ENCODE measurements around the gene SLC45A1.

Gene SLC45A1

DNA sequence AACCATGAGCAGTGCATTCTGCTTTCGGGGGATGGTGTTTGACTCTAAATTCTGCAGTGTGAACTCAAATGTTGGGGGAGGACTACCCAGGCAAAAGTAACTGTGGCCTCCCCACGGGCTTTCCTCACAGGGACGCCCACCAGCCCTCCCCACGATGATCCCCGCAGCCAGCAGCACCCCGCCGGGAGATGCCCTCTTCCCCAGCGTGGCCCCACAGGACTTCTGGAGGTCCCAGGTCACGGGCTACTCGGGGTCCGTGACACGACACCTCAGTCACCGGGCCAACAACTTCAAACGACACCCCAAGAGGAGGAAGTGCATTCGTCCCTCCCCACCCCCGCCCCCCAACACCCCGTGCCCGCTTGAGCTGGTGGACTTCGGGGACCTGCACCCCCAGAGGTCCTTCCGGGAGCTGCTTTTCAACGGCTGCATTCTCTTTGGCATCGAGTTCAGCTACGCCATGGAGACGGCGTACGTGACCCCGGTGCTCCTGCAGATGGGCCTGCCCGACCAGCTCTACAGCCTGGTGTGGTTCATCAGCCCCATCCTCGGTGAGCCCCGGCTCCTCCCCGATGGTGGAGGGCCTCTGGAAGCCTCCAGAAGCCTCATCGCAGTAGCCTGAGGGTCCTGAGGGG is 6.4 kb downstream of the SLC45A1 start:
- no peak for TF ChIP-seq FOXP2 (optimal IDR thresholded peaks at IDR 0.05; ENCODE audit: borderline replicate concordance, extremely low read depth, extremely low read length, insufficient read depth)
- no peak for TF ChIP-seq REST (IDR thresholded peaks at IDR 0.05; ENCODE audit: insufficient read depth in 1 of 2, low read depth in 2 of 2, low read length in 2 of 2)
- TF ChIP-seq TAF1 (IDR thresholded peaks at IDR 0.05; ENCODE audit: borderline replicate concordance, insufficient read depth, low read length) = no peak
- no peak for TF ChIP-seq POLR2AphosphoS5 (IDR thresholded peaks at IDR 0.05; ENCODE audit: low read depth, low read length)
- TF ChIP-seq SIN3A (IDR thresholded peaks at IDR 0.05; ENCODE audit: borderline replicate concordance, insufficient read depth, low read length) = no peak

- TF ChIP-seq FOXP2 (optimal IDR thresholded peaks at IDR 0.05; ENCODE audit: borderline replicate concordance, extremely low read depth, extremely low read length, insufficient read depth) (no peak), POLR2AphosphoS5 (IDR thresholded peaks at IDR 0.05; ENCODE audit: low read depth, low read length) (no peak), TAF1 (IDR thresholded peaks at IDR 0.05; ENCODE audit: borderline replicate concordance, insufficient read depth, low read length) (no peak), REST (IDR thresholded peaks at IDR 0.05; ENCODE audit: insufficient read depth in 1 of 2, low read depth in 2 of 2, low read length in 2 of 2) (no peak), SIN3A (IDR thresholded peaks at IDR 0.05; ENCODE audit: borderline replicate concordance, insufficient read depth, low read length) (no peak)
Observed at GRCh38 chr1:8325771-8326170, 7.9 kb downstream of the SLC45A1 start.

DNA sequence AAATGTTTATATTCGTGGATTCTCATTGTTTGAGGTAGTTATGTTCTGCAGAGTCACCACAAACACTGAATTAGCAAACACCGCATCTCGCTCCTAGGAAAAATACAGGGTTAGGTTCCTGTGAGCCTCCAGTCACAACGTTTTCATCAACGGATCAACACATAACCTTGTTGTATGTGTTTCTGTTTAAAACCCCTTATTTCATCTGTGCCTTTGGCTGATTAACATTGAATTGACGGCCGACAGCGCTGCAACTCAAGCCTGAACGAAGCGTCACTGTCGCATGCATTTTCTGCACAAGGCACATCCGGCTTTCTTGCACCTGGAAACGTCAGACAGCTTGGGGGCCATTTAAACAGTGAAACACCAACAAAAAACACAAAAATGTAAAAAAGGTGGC is 8.4 kb downstream of the SLC45A1 start:
- TF ChIP-seq POLR2AphosphoS5 (IDR thresholded peaks at IDR 0.05; ENCODE audit: low read depth, low read length) (no peak), SIN3A (IDR thresholded peaks at IDR 0.05; ENCODE audit: borderline replicate concordance, insufficient read depth, low read length) (no peak), TAF1 (IDR thresholded peaks at IDR 0.05; ENCODE audit: borderline replicate concordance, insufficient read depth, low read length) (no peak), FOXP2 (optimal IDR thresholded peaks at IDR 0.05; ENCODE audit: borderline replicate concordance, extremely low read depth, extremely low read length, insufficient read depth) (no peak), REST (IDR thresholded peaks at IDR 0.05; ENCODE audit: insufficient read depth in 1 of 2, low read depth in 2 of 2, low read length in 2 of 2) (no peak)

- no peak for TF ChIP-seq FOXP2 (optimal IDR thresholded peaks at IDR 0.05; ENCODE audit: borderline replicate concordance, extremely low read depth, extremely low read length, insufficient read depth)
- TF ChIP-seq REST (IDR thresholded peaks at IDR 0.05; ENCODE audit: insufficient read depth in 1 of 2, low read depth in 2 of 2, low read length in 2 of 2) = no peak
- TF ChIP-seq TAF1 (IDR thresholded peaks at IDR 0.05; ENCODE audit: borderline replicate concordance, insufficient read depth, low read length) = no peak
- no peak for TF ChIP-seq POLR2AphosphoS5 (IDR thresholded peaks at IDR 0.05; ENCODE audit: low read depth, low read length)
- no peak for TF ChIP-seq SIN3A (IDR thresholded peaks at IDR 0.05; ENCODE audit: borderline replicate concordance, insufficient read depth, low read length)
Observed at GRCh38 chr1:8328271-8328670, 10.4 kb downstream of the SLC45A1 start.

All from PFSK-1 (cell line).